ENCODE data around the gene PPP1R12B. TPM values are rescaled to one million over a fixed set of nuclear protein-coding genes. Genes with fewer than 3 reads are reported as not detected.

Gene PPP1R12B
- total RNA-seq, 1 experiment from 2014 or later = 17.0 TPM

- H3K4me3 ChIP-seq (ENCODE audit: low read depth, low read length, poor library complexity, severe bottlenecking) = no peak overlapping the region
- TF ChIP-seq CTCF (conservative IDR thresholded peaks at IDR 0.05; ENCODE audit: low read depth, low read length) = no peak
- no peak for TF ChIP-seq EZH2 (IDR thresholded peaks at IDR 0.05; ENCODE audit: borderline replicate concordance, low read depth, low read length, poor library complexity, severe bottlenecking)
- H3K27me3 ChIP-seq (replicated peaks; ENCODE audit: insufficient read depth, low read depth, low read length, poor library complexity) = no peaks in the 10 kb centered on the region
- no peak overlapping the region for H3K27ac ChIP-seq (ENCODE audit: low read depth, low read length, poor library complexity, severe bottlenecking)
- POLR2A ChIA-PET (ENCODE audit: low non-redundant PET) = no interaction called here
- no peaks in the 10 kb centered on the region for H3K9me3 ChIP-seq (ENCODE audit: low read depth, low read length, poor library complexity, severe bottlenecking)
- no TSS peak for BruUV-seq (replicated peaks)
- H3K4me1 ChIP-seq (ENCODE audit: insufficient read depth, low read length, poor library complexity, severe bottlenecking) = no peaks in the 10 kb centered on the region
- CTCF ChIA-PET = no interaction called here
- no peaks in the 10 kb centered on the region for H3K36me3 ChIP-seq (ENCODE audit: insufficient read depth, low read length, poor library complexity, severe bottlenecking)
- no peak for DNase-seq (ENCODE audit: low spot score)
- intact Hi-C loops (cut with micrococcal nuclease; ENCODE audit: unreplicated experiment) = no loop called here
These were observed 13.2 kb downstream of the PPP1R12B start for GRCh38 chr1:202361701-202362100.

- ChIA-PET POLR2A (ENCODE audit: low non-redundant PET) (no interaction called here), CTCF (no interaction called here)
- no TSS peak for BruUV-seq (replicated peaks)
- Histone ChIP-seq H3K36me3 (ENCODE audit: insufficient read depth, low read length, poor library complexity, severe bottlenecking) (no peaks in the 10 kb centered on the region), H3K9me3 (ENCODE audit: low read depth, low read length, poor library complexity, severe bottlenecking) (no peaks in the 10 kb centered on the region), H3K4me3 (ENCODE audit: low read depth, low read length, poor library complexity, severe bottlenecking) (no peak overlapping the region), H3K4me1 (ENCODE audit: insufficient read depth, low read length, poor library complexity, severe bottlenecking) (no peaks in the 10 kb centered on the region), H3K27me3 (replicated peaks; ENCODE audit: insufficient read depth, low read depth, low read length, poor library complexity) (no peaks in the 10 kb centered on the region), H3K27ac (ENCODE audit: low read depth, low read length, poor library complexity, severe bottlenecking) (no peak overlapping the region)
- no peak for DNase-seq (ENCODE audit: low spot score)
- intact Hi-C loops (cut with micrococcal nuclease; ENCODE audit: unreplicated experiment) = no loop called here
- TF ChIP-seq CTCF (conservative IDR thresholded peaks at IDR 0.05; ENCODE audit: low read depth, low read length) (no peak), EZH2 (IDR thresholded peaks at IDR 0.05; ENCODE audit: borderline replicate concordance, low read depth, low read length, poor library complexity, severe bottlenecking) (no peak)
These were observed 13.7 kb downstream of the PPP1R12B start for GRCh38 chr1:202362212-202362611.

DNA sequence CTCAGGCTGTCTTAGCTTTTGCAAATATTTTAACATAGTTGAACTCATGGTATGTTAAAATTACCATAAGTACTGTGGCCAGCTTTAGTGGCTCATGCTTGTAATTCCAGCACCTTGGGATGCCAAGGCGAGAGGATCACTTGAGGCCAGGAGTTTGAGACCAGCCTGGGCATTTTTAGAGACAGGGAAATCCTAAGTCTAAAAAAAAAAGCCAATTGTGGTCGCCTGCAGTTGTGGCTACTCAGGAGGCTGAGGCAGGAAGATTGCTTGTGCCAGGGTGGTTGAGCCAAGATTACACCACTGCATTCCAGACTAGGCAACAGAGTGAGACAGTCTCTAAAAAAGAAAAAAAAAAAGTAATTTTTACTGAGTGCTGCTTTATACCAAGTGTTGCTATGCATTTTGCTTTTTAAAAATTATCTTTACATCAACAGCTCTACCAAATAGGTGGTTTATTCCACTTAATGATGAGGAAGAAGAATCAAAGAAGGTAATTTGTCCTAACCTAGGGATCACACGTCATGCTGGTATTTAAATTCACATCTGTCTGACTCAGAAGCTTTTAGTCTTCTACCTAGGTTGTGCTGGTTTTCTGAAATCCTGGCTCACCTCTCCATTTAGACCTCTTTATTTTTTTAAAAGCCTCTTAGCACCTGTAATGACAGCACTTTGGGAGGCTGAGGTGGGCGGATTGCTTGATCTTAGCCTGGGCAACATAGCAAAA is 16.8 kb downstream of the PPP1R12B start:
- no TSS peak for BruUV-seq (replicated peaks)

More for the DNA sequence above, 16.8 kb downstream of the PPP1R12B start:
- no peaks in the 10 kb centered on the region for H3K27me3 ChIP-seq (replicated peaks; ENCODE audit: insufficient read depth, low read depth, low read length, poor library complexity)
- POLR2A ChIA-PET (ENCODE audit: low non-redundant PET) = no interaction called here
- no peaks in the 10 kb centered on the region for H3K36me3 ChIP-seq (ENCODE audit: insufficient read depth, low read length, poor library complexity, severe bottlenecking)
- H3K4me1 ChIP-seq (ENCODE audit: insufficient read depth, low read length, poor library complexity, severe bottlenecking) = no peaks in the 10 kb centered on the region
- H3K9me3 ChIP-seq (ENCODE audit: low read depth, low read length, poor library complexity, severe bottlenecking) = no peaks in the 10 kb centered on the region
- TF ChIP-seq CTCF (conservative IDR thresholded peaks at IDR 0.05; ENCODE audit: low read depth, low read length) (no peak), EZH2 (IDR thresholded peaks at IDR 0.05; ENCODE audit: borderline replicate concordance, low read depth, low read length, poor library complexity, severe bottlenecking) (no peak)
- intact Hi-C loops (cut with micrococcal nuclease; ENCODE audit: unreplicated experiment) = no loop called here
- no peak for DNase-seq (ENCODE audit: low spot score)
- H3K27ac ChIP-seq (ENCODE audit: low read depth, low read length, poor library complexity, severe bottlenecking) = no peak overlapping the region
- CTCF ChIA-PET = no interaction called here
- H3K4me3 ChIP-seq (ENCODE audit: low read depth, low read length, poor library complexity, severe bottlenecking) = no peak overlapping the region

All from A673 (cell line).